ENCODE data around the gene CYGB. TPM values are rescaled to one million over a fixed set of nuclear protein-coding genes. Genes with fewer than 3 reads are reported as not detected.
A peak's percentile ranks its signal among the peaks of the same experiment; 100 is the strongest.

CYGB gene
- total and polyA plus RNA-seq, 2 of the 13 experiments (the other 11 are each of a cell fraction or from before 2014, with no cell fraction given), result 18.9 to 27.1 TPM

GRCh38 chr17:76569607-76570279, 32.2 kb upstream of the CYGB start (continued):
- TF ChIP-seq FIP1L1 (IDR thresholded peaks at IDR 0.05; ENCODE audit: borderline replicate concordance, insufficient read depth, low read depth, low read length) (0 out of 2 replicates have a peak, but pooled peaks have one; percentile 48), U2AF1 (optimal IDR thresholded peaks at IDR 0.05; ENCODE audit: low read depth, low read length) (no peak), ZNF782 (CRISPR knock-in tag; IDR thresholded peaks at IDR 0.05; ENCODE audit: borderline replicate concordance) (no peak; the same call in 1 of the 2 replicates), ZUFSP (CRISPR knock-in tag; IDR thresholded peaks at IDR 0.05; ENCODE audit: borderline replicate concordance) (no peak), THAP11 (CRISPR knock-in tag; IDR thresholded peaks at IDR 0.05) (peak; percentile 65), ZBTB33 (CRISPR knock-in tag; IDR thresholded peaks at IDR 0.05) (0 out of 2 replicates have a peak, but pooled peaks have one; percentile 39), ZNF672 (CRISPR knock-in tag; IDR thresholded peaks at IDR 0.05) (no peak), ZFAT (CRISPR knock-in tag; conservative IDR thresholded peaks at IDR 0.05) (no peak), AHDC1 (CRISPR knock-in tag; IDR thresholded peaks at IDR 0.05; ENCODE audit: borderline replicate concordance) (0 out of 2 replicates have a peak, but pooled peaks have one; percentile 21), TOE1 (CRISPR knock-in tag; IDR thresholded peaks at IDR 0.05) (no peak), ZBTB49 (CRISPR knock-in tag; IDR thresholded peaks at IDR 0.05; ENCODE audit: borderline replicate concordance) (no peak), BCLAF1 (IDR thresholded peaks at IDR 0.05) (no peak), ZNF629 (CRISPR knock-in tag; conservative IDR thresholded peaks at IDR 0.05) (no peak)
